SH-SY5Y (cell line): ENCODE results near the gene FCER2.

Experiments used
- GATA2 ChIP-seq: IDR thresholded peaks from 2 replicates; pipeline ENCODE4 v1.6.1; 2011; ENCODE audit warnings: mild to moderate bottlenecking, low read depth, low read length
- GATA3 ChIP-seq: IDR thresholded peaks from 2 replicates; pipeline ENCODE4 v1.6.1; 2011; ENCODE audit warnings: low read depth, mild to moderate bottlenecking, low read length, moderate library complexity

DNA sequence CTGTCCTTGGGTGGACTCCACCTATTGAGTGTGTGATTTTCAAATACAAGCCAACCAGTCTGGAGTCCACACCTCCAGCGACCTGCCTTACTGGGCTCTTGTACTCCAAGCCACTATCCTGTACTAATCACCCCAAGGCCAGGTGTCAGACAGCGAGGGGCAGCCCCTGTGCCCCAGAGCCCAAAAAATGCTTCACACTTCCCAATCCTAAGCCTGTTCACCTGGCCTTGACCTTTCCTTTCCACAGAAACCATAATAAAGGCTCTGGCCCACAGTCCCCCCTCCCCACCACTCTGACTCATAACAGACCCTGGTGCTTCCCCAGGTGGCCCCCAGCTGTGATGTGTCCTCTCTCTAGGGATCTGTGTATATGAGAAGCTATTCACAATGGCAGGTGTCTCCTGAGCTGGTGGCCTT lies 41.5 kb upstream of the FCER2 start:
- TF ChIP-seq GATA3 = no peak
- no peak for TF ChIP-seq GATA2
